IMR-90 (cell line): ENCODE results near the gene SNRPD1.

ENCODE experiments used
- BHLHE40 ChIP-seq: fragments of 150-350 bp; IDR thresholded peaks from 2 replicates; pipeline ENCODE4 v1.6.1; 2016; ENCODE audit warnings: mild to moderate bottlenecking, low read depth, low read length
- CEBPB ChIP-seq: IDR thresholded peaks from 2 replicates; pipeline ENCODE4 v1.6.1; 2012; ENCODE audit warnings: low read depth, low read length, improper control_type of control experiment
- CHD1 ChIP-seq: IDR thresholded peaks from 2 replicates; pipeline ENCODE4 v1.6.1; 2012; ENCODE audit warnings: low read depth, low read length, improper control_type of control experiment
- FOS ChIP-seq: fragments of 150-350 bp; IDR thresholded peaks from 2 replicates; pipeline ENCODE4 v1.6.1; 2016; ENCODE audit warnings: low read depth, low read length
- MAZ ChIP-seq: IDR thresholded peaks from 2 replicates; pipeline ENCODE4 v1.6.1; 2012; ENCODE audit warnings: low read depth, mild to moderate bottlenecking, low read length, improper control_type of control experiment, moderate library complexity, borderline replicate concordance
- MXI1 ChIP-seq: IDR thresholded peaks from 2 replicates; pipeline ENCODE4 v1.6.1; 2012; ENCODE audit warnings: low read depth, mild to moderate bottlenecking, low read length, moderate library complexity, borderline replicate concordance
- POLR2A ChIP-seq: IDR thresholded peaks from 2 replicates; pipeline ENCODE4 v1.6.1; 2012; ENCODE audit warnings: mild to moderate bottlenecking, low read depth, low read length
- RAD21 ChIP-seq: IDR thresholded peaks from 2 replicates; pipeline ENCODE4 v1.6.1; 2012; ENCODE audit warnings: low read length, improper control_type of control experiment
- RFX5 ChIP-seq: IDR thresholded peaks from 2 replicates; pipeline ENCODE4 v1.8.0; 2012; ENCODE audit warnings: low read depth, mild to moderate bottlenecking, low read length, moderate library complexity
- TF ChIP-seq, protein P1 (sequence below): conservative IDR thresholded peaks from 2 replicates; pipeline ENCODE4 v1.5.1; 2012; ENCODE audit warnings: mild to moderate bottlenecking, low read depth, low read length, improper control_type of control experiment

- TF ChIP-seq, protein P1, sequence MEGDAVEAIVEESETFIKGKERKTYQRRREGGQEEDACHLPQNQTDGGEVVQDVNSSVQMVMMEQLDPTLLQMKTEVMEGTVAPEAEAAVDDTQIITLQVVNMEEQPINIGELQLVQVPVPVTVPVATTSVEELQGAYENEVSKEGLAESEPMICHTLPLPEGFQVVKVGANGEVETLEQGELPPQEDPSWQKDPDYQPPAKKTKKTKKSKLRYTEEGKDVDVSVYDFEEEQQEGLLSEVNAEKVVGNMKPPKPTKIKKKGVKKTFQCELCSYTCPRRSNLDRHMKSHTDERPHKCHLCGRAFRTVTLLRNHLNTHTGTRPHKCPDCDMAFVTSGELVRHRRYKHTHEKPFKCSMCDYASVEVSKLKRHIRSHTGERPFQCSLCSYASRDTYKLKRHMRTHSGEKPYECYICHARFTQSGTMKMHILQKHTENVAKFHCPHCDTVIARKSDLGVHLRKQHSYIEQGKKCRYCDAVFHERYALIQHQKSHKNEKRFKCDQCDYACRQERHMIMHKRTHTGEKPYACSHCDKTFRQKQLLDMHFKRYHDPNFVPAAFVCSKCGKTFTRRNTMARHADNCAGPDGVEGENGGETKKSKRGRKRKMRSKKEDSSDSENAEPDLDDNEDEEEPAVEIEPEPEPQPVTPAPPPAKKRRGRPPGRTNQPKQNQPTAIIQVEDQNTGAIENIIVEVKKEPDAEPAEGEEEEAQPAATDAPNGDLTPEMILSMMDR, result no peak
- no peak for TF ChIP-seq POLR2A
- no peak for TF ChIP-seq CEBPB
- no peak for TF ChIP-seq BHLHE40
- no peak for TF ChIP-seq MXI1
- TF ChIP-seq RFX5, result no peak
- TF ChIP-seq CHD1, result no peak
- no peak for TF ChIP-seq MAZ
- no peak for TF ChIP-seq RAD21
- no peak for TF ChIP-seq FOS
Measured at GRCh38 chr18:21634588-21635199, 22.6 kb downstream of the SNRPD1 start.
